Measurements from ENCODE around the gene GPC3.
"Not testable (repeated sequence)": the region's sequence is repeated elsewhere in the genome, so short reads cannot be mapped to it uniquely, and the experiment has no call there.

Gene GPC3

GRCh38 chrX:133985164-133985966, at the start of gene GPC3:
Gene GPC3 (minus strand): TSS chrX:133985594.
- no peak for DNase-seq

GRCh38 chrX:134032441-134032840, 47.0 kb upstream of the GPC3 start:
- DNase-seq = no peak

- no peak for DNase-seq
These were observed 41.3 kb upstream of the GPC3 start for GRCh38 chrX:134026565-134027311.

- no peak for DNase-seq
These were observed 40.7 kb upstream of the GPC3 start for GRCh38 chrX:134025986-134026545.

GRCh38 chrX:134024686-134025377, 39.4 kb upstream of the GPC3 start:
- no peak for DNase-seq

- no peak for DNase-seq
These were observed 38.5 kb upstream of the GPC3 start for GRCh38 chrX:134023851-134024281.

- DNase-seq = no peak
These were observed 35.5 kb upstream of the GPC3 start for GRCh38 chrX:134020910-134021309.

GRCh38 chrX:134019567-134020206, 34.3 kb upstream of the GPC3 start:
- no peak for DNase-seq

- not testable (repeated sequence) for DNase-seq
These were observed 30.9 kb upstream of the GPC3 start for GRCh38 chrX:134016309-134016708.

GRCh38 chrX:134015510-134015909, 30.1 kb upstream of the GPC3 start:
- DNase-seq = not testable (repeated sequence)

GRCh38 chrX:134013524-134013923, 28.1 kb upstream of the GPC3 start:
- DNase-seq = no peak

- DNase-seq = no peak
These were observed 27.7 kb upstream of the GPC3 start for GRCh38 chrX:134013092-134013497.

GRCh38 chrX:134010690-134011089, 25.3 kb upstream of the GPC3 start:
- DNase-seq = no peak

GRCh38 chrX:134007716-134008115, 22.3 kb upstream of the GPC3 start:
- no peak for DNase-seq

- DNase-seq = no peak
These were observed 21.2 kb upstream of the GPC3 start for GRCh38 chrX:134006484-134007161.

GRCh38 chrX:134004084-134004483, 18.7 kb upstream of the GPC3 start:
- no peak for DNase-seq

- no peak for DNase-seq
These were observed 17.7 kb upstream of the GPC3 start for GRCh38 chrX:134002921-134003615.

GRCh38 chrX:134000260-134001245, 15.2 kb upstream of the GPC3 start:
- DNase-seq = no peak

- DNase-seq = no peak
These were observed 13.8 kb upstream of the GPC3 start for GRCh38 chrX:133999031-133999705.

GRCh38 chrX:133995759-133996158, 10.4 kb upstream of the GPC3 start:
- DNase-seq = no peak

Data from CD4-positive, alpha-beta T cell treated with Interleukin-4 for 4 hours (primary cell).